HG03439 (cell line): ENCODE measurements around the gene ENO3.

ENCODE experiments used
- ATAC-seq: cut with Tn5 transposase; IDR thresholded peaks from one replicate; pipeline ENCODE4 v1.9.1; 2021; ENCODE audit warnings: mild to moderate bottlenecking, moderate library complexity; ENCODE audit not compliant: unreplicated experiment

ENO3 gene

DNA sequence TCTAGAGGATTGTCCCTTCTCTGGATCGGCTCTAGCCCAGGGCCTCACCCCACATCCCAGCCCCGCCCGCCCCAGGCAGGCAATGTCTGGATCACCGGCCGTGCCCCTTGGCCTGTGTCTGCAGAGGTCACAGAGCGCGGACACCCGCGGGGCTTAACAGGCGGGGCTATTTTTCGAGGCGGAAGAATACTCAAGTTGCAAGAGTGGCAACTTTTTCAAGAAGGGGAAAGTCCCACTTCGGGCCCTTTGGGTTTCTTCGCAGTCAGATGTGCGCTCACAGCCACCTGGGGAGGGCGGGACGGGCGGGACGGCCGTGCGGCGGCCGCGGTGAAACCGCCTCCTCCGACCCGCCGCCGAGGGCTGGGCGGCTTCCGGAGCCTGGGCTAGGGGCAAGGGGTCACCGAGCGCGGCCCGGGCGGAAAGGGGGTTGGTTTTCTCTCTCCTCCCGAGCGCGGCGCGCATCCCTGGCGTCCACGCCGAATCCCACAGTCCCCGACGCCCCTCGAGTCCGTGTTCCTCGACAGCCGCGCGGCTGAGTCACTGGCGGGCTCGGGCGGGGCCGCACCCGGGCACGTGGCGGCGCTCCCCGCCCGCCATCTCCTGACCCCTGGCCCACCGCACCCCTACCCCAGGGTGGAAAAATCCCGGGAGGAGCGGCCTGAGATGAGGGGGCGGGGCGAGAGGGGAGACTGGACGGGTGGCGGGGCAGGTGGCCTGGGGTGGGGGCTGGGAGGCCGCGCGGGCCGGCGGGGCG is 1.4 kb upstream of the ENO3 start:
- peak; percentile 35 for ATAC-seq

DNA sequence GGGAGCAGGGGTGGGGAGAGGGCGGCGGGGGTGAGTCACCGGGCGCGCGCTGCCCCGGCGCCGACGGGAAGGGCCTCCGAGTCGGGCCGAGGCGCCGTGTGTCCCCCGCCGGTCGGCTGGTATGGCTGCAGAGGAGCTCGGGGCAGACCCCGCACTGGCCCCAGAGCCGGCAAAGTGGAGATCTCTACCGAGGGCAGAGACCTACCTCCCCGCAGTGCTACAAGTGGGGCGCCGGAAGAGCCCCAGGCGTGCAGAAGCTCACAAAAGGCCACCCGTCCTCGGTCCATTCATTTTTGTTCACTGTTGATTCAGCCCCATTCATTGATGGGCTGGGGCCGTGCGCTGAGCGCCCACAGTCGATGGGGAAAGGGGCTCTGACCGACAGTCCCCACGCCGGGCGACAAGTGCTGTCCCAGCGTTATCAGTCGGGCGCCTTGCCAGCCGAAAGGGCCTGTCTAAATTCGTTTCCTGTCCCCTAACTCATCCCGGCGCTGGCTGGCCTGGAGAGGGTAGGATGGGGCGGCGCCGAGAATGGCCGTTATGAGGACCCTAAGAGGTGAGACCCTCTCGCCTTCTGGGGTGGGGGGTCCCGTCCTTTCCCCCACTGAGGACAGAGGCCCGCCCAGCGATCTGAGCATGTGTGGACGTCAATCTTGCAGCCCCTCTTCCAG is 709 bp upstream of the ENO3 start:
- peak; percentile 7 for ATAC-seq

DNA sequence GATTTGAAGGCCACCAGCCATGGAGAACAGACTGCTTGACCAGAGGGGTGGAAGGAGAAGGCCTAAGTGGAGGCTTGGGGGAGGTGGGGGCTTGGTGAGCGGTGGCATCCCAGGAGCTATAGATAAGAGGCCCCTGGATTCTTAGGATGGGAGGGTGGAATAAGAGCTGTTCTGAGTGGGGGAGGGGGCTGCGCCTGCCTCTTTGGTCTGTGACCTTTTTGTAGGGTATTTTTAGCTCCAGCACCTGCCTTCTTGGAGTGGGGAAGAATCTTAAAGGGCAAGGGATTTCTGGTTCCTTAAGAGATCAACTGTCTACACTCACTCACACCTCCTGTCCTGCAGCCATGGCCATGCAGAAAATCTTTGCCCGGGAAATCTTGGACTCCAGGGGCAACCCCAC is 567 bp downstream of the ENO3 start:
- ATAC-seq, result no peak

DNA sequence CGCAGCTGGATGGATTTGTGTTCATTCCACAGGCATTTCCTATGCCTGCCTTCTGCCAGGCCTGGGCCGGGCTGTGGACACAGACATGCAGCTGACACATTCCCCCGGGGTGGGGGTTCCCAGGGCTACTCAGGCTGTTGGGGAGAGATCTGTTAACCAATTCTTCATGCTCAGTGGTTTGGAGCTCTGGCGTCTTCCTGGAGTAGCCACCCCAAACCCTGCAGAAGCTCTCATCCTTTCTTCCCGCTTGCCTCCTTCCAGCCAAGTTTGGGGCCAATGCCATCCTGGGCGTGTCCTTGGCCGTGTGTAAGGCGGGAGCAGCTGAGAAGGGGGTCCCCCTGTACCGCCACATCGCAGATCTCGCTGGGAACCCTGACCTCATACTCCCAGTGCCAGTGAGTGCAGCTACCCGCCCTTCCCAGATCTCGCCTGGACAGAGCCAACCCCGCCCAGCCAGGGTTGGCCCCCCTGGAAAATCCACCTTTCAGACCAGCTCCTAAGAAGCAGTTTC is 2.6 kb downstream of the ENO3 start:
- ATAC-seq, result no peak

DNA sequence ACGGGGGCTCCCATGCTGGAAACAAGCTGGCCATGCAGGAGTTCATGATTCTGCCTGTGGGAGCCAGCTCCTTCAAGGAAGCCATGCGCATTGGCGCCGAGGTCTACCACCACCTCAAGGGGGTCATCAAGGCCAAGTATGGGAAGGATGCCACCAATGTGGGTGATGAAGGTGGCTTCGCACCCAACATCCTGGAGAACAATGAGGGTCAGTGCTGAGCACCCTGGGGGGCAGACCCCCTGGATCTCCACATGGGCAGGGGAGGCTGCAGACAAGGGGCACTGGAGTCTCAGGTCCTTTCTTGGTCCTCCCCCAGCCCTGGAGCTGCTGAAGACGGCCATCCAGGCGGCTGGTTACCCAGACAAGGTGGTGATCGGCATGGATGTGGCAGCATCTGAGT is 4.2 kb downstream of the ENO3 start:
- ATAC-seq, result no peak

DNA sequence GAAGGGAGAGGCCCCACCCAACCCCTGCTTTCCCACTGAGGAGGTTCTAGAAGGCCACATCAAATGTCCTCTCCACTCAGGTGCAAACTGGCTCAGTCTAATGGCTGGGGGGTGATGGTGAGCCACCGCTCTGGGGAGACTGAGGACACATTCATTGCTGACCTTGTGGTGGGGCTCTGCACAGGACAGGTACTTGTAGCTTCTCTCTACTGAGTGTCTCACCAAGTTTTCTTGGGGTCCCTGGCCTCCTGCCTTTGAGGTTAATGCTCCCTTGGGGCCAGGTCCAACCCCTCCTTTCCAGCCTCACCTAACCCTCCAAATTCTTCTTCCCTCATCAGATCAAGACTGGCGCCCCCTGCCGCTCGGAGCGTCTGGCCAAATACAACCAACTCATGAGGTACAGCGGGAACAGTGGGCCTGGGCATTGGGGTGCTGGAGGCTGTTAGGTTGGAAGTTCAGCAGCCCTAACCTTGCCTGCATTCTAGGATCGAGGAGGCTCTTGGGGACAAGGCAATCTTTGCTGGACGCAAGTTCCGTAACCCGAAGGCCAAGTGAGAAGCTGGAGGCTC is 5.7 kb downstream of the ENO3 start:
- ATAC-seq, result no peak

DNA sequence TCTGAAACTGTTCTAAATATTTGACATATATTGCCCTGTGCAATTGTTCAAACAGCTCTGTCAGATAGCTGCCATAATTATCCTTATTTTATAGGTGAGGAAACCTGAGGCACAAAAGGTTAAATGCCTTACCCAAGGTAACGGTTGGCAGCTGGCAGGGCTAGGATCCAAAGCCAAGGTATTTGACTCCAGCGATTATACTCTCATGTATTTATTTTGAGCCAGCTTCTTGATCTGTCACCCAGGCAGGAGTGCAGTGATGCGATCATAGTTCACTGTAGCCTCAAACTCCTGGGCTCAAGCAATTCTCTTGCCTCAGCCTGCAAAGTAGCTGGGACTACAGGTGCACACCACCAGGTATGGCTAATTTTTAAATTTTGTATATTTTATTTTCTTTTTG is 7.2 kb downstream of the ENO3 start:
- ATAC-seq, result no peak

DNA sequence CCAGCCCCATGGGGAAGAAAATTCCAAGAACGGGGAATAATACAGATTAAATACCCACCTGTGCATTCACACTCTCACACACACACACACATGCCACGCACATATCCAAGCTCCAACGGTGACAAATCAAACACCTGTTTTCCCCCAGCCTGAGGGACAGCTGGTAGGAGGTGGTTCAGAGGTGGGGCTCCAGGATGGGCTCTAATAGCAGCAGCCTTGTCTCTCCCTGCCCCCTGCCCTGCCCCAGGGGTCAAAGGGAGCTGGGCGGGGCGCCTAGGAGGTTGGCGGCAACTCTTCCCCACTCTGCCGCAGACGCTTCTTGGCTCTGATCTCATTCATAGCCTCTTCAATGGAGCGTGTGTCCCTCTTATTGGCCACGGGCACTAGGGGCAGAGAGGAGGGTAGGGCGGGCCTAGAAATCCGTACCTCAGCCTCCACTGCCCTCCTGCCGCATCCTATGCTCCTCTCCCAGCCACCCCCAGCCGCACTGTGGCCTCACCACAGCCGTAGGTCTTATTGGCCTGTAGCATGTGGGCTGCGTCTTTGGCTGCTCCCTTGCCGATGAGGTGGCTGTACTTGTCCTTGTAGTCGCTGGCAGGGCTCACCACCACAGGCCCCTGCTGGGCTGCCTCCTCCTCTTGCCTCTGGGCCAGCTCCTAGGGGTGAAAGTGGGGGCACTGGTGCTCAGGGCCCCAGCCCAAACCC is 8.5 kb downstream of the ENO3 start:
- ATAC-seq, result no peak

DNA sequence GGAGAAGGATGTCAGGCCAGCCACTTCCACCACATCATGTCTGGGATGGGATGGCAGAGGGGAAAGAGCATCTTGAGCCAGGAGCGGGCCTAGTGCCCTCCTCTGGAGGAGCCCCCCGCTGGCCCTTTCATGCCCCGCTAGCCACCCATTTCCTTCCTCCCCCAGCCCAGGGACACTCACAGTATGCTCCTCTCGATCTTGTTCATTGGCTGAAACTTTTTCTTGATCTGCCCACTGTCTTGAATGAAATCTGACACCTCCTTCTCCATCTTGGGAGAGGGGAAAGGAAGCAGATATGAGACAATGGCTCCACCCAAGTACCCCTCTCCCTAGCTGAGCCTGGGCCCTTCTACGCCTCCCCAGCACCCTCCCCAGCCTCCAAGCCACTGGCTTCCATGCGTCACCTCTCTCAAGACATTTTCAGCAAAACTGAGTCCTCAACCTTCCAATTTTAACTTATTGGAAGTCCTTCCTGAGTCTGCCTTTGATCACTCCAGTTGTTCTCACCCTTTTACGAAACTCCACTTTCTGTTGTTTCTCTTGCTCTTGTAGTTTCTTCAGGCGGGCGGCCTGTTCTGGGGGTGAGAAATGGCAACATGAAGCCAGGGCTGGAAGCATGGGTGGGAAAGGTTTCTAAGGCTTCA is 9.5 kb downstream of the ENO3 start:
- no peak for ATAC-seq

DNA sequence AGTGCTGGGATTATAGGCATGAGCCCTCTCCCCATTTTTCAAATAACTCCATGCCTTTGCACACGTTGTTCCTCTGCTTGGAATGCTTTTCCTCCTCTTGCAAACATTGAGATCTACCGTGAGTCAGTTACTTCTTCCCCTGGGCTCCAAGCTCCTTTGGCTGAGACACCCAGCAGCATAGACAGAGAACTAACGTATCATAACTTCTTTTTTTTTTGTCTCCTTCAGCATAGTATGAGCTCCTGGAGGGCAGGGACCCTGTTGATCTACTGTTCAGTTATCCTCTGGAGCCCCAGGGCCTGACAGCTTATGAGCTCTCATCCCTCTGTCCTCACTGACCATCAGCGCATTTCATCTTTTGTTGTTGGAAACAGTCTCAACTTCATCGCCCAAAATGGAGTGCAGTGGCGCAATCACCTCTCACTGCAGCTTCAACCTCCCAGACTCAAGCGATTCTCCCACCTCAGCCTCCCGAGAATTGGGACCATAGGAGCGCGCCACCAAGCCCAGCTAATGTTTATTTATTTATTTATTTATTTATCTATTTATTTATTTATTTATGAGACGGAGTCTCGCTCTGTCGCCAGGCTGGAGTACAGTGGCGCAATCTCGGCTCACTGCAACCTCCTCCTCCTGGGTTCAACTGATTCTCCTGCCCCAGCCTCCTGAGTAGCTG is 14.5 kb downstream of the ENO3 start:
- no peak for ATAC-seq

DNA sequence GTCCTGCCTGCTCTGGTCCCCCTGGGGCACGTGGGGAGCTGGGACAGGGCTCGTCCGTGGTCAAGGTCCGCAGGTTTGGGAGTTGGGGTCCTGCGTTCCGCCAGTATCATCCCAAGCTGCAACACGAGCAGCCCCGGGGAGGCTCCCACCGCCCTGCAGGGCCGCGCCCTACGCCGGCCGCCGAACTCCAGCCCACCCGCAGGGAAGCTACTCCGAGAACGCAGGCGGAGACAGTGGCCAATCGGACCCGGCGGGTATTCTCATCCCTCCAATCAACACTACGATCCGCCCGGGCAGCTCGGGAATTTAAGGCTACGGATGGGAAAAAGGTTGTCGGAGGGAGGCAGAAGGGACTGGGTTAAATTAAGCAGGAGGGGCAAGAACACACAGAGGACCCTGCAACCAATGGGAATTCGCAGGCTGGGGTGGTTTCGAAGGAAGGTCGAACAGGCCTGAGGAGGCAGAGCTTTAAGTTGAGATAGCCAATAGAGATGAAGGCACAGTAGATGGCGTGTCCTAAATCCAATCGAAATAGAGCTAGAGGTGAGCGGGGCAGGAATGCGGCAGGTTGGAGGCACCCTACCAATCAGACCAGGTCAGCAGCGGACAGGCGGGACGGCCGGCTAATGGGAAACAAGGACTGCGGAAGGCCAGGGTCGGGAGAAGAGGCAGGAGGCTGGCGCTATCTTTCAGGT is 16.1 kb downstream of the ENO3 start:
- peak; percentile 82 for ATAC-seq

DNA sequence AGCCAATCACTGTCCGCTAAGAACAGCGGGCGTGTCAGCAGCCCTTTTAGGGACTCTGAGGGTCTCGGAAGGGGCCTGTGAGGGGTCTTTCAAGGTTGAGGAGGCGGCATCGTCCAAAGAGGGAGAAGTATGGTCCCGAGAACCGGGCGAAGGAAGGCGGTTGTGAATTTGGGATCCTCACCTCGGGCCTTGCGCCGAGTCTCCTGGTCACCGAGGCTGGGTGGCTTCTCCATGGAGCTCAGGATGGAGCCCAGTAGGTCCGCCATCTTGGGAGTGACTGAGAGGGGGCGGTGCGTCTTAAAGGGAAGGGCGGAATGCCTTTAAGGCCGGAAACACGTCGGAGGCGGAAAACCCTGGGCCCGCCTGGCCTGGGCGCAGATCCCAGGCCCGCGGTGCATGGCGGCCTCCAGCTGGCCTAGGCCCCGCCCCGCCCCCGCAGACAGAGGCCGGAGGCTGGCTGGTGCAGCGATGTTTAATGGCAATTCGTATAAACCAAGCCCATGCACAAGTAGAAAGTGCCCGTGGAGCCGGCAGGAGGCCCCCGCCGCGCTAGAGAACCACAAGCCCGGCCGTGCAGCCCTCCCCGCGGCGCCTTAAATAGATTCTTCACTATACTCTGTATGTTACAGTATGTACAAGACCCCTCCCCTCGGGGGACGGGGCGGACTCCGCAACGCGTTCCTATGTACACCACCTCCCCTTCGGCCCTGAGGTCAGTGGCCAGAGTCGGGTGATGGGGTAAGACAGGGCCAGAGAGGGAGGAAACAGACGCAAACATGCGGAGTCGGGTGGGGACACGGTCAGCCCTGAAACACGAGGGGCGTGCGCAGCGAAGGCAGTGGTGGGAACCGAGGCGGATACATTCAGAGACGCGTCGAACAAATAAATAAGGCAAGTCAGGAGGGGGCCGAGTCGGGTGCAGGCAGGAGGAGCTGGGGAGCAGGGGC is 16.9 kb downstream of the ENO3 start, which contains the start of gene SPAG7:
Gene SPAG7, minus strand, starts transcription at position 279 of the 947 bp plus-strand sequence. Its CDS starts 13 bp downstream, at position 266.
- ATAC-seq, result peak; percentile 68

DNA sequence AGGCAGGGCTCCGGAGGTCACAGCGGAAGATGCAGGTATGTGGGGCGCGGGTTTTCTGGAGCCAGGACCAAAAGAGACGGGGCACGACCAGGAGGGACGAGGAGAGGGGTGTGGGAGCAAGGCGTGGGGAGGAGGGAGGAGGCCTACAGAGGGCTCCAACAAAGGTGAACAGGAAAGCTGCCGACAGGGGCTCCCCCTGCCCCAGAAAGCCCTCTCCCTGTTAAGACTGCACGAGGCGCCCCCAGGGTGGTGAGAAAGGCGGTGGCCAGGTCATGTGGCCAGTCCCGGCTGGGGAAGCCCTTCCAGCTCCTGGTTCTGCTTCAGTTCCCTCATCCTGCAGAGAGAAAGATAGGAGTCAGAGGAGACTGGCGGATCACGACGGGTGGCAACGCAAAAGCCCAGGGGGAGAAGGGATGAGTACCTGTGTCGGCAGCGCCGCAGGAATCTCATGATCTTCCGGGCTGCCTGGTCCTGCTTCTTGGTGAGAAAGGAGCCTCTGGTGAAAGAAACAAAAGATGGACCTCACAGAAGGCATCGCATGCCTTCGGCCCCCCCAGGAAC is 17.6 kb downstream of the ENO3 start:
- ATAC-seq, result no peak

DNA sequence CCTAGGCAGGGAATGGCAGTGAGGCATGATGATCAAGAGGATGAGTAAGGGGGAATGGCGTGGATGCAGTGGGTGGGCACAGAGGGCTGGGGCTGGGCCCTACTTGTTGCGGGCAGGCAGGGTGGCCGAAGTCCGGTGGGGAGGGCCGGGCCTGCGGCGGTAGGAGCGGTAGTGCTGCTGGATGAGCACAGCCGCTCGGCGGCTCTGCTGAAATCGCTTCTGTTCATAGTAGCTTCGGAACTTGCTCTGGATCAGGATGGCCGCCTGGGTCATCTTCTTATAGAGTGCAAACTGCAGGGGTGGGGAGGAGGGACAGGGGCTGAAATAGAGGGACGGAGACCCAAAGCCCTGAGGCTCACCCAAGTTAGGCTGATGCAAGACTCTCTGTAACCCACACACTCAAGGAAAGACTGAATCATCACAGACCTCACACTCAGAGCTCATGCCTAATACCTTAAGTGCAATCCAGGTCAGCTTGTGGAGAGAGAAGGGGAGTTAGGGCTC is 18.2 kb downstream of the ENO3 start:
- no peak for ATAC-seq

DNA sequence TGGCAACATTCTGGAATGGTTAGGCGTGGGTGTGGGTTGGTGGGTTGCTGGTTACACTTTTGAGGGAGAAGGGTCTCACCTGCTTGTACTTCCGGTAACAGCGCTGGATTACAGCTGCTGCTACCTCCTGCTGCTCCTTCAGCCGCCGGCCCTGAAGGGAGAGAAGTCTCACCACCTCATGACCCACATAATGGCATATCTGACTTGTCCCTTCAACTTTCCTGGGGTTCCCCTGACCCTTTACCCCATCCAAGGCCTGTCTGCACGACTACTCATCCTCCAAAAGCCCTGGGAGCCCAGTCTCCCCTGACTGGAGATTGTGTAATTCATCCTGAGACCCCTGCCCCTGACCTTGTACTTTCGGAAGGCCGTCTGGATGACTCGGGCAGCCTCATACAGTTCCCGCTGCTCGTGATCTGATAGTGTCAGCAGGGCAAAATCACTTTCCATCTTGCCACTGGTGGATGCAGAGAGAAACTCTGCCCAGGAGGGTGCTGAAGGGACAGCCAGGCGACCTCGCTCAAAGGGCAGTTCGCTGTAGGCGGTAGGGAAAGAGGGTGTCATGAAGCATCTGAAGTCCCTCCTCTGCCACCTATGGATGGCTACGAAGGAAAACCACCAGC is 18.7 kb downstream of the ENO3 start:
- no peak for ATAC-seq

DNA sequence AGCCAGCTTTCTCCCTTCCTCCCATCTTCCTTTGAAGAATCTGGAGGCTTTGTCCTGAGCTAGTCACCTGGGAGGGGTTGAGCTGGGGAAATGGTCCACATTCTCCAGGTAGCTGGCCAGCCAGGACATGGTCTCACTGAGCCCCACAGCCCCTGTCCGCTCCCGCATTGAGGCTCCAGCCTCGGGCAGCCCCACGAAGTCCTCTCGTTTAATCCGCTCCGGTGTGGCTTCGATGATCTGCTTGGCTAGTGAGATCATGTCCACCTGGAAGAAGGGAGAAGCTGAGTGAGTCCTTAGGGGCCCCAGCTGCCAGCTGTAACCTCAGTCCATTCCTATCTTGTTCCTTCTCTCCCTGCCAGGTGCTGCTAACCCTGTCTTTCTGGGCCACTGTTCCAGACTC is 19.4 kb downstream of the ENO3 start:
- ATAC-seq, result no peak

DNA sequence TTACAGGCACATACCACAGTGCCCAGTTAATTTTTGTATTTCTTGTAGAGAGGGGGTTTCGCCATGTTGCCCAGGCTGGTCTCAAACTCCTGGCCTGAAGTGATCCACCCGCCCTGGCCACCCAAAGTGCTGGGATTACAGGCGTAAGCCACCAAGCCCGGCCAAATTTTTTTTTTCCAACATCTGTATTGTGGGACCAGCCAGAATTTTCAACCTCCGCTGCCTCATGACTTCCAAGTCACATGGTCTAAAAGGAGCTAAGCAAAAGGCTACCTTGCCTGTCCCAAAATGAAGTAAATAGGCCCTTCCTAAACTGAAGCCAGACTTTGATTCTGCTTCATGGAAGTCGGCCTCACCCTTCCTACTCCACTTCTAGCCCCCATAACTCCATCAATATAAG is 20.9 kb downstream of the ENO3 start:
- ATAC-seq, result no peak

DNA sequence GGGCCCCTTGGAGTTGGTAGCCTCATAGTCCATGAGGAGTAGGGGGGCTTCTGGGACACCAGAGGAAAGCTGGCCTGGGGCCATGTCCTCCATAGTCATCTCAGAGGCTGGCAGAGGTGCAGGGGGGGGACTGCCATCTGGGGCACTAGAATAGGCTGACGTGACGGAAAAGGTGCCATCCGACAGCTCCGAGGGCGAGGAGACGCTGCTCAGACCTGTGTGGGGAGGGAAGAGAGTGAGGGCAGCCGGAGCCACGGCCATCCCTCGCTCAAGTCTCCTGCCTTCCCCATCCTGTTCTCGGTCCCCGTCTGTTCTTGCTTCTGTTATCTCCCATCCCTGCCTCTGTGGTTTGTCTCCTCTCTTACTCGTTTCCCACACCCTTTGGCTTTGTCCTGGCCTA is 21.4 kb downstream of the ENO3 start:
- ATAC-seq, result no peak
